BLaER1 (cell line): ENCODE data around the gene OR8J1.
A peak's percentile ranks its signal among the peaks of the same experiment; 100 is the strongest.

ENCODE experiments used
- H3K27ac ChIP-seq: shearing (Covaris generic); formaldehyde crosslinking; 2 replicates; pipeline ENCODE4 v1.8.1; 2022
- H3K27me3 ChIP-seq: shearing (Covaris generic); formaldehyde crosslinking; 2 replicates; pipeline ENCODE4 v1.8.1; 2022
- H3K36me3 ChIP-seq: shearing (Covaris generic); formaldehyde crosslinking; 2 replicates; pipeline ENCODE4 v1.8.1; 2022
- H3K4me1 ChIP-seq: shearing (Covaris generic); formaldehyde crosslinking; 2 replicates; pipeline ENCODE4 v1.8.1; 2022
- H3K4me2 ChIP-seq: shearing (Covaris generic); formaldehyde crosslinking; 2 replicates; pipeline ENCODE4 v1.8.1; 2022
- H3K4me3 ChIP-seq: shearing (Covaris generic); formaldehyde crosslinking; 2 replicates; pipeline ENCODE4 v1.8.1; 2022
- H3K9ac ChIP-seq: shearing (Covaris generic); formaldehyde crosslinking; 2 replicates; pipeline ENCODE4 v1.8.1; 2022
- H3K9me3 ChIP-seq: shearing (Covaris generic); formaldehyde crosslinking; 2 replicates; pipeline ENCODE4 v1.8.1; 2022
- H4K20me1 ChIP-seq: shearing (Covaris generic); formaldehyde crosslinking; 2 replicates; pipeline ENCODE4 v1.8.1; 2022
- Cebpa-rat ChIP-seq: shearing (Covaris generic); IDR thresholded peaks from 2 replicates; pipeline ENCODE4 v1.8.1; 2022

Gene OR8J1

DNA sequence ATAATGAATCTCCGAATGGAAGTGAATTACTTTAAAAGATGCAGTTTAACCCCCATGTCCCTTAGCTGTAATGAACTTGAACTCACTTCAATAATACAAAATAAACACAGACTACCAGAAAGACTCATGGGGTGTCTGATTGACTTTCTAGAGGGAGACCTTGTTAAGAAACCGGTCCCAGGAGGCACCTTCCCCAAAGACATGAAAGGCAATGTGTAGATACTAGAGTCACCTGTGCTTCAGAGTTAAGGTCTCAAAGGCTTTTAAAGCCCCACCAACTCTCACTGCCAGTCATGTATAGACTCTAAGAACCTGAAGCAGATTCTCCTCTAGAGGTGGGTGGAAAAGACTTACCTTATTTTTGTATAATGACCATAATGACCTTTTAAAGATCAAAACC, at the start of gene OR8J1:
TSS of gene OR8J1 (plus strand) at position 301 of the 400 bp plus-strand sequence. CDS start 5,956 bp downstream, outside the sequence.
- no peak for TF ChIP-seq Cebpa-rat
- H3K4me3 ChIP-seq = no peak within 1 kb of the TSS
- H3K36me3 ChIP-seq = no peaks in the 10 kb centered on the region
- H3K9me3 ChIP-seq = no peaks in the 10 kb centered on the region
- H3K4me1 ChIP-seq = no peaks in the 10 kb centered on the region
- H4K20me1 ChIP-seq = no peaks in the 10 kb centered on the region
- no peaks in the 10 kb centered on the region for H3K27me3 ChIP-seq
- no peak within 1 kb of the TSS for H3K9ac ChIP-seq
- no peak within 1 kb of the TSS for H3K4me2 ChIP-seq
- H3K27ac ChIP-seq = no peak within 1 kb of the TSS

GRCh38 chr11:56307836-56308235, 46.3 kb upstream of the OR8J1 start:
- Histone ChIP-seq H4K20me1 (no peaks in the 10 kb centered on the region), H3K9me3 (no peaks in the 10 kb centered on the region), H3K27me3 (no peaks in the 10 kb centered on the region), H3K4me2 (no peak overlapping the region), H3K4me3 (no peak overlapping the region), H3K9ac (no peak overlapping the region), H3K4me1 (no peaks in the 10 kb centered on the region), H3K36me3 (no peaks in the 10 kb centered on the region), H3K27ac (no peak overlapping the region)
- no peak for TF ChIP-seq Cebpa-rat

- H3K9ac ChIP-seq = no peak within 1 kb of the TSS
- no peaks in the 10 kb centered on the region for H3K27me3 ChIP-seq
- no peak for TF ChIP-seq Cebpa-rat
- no peak within 1 kb of the TSS for H3K27ac ChIP-seq
- no peaks in the 10 kb centered on the region for H3K36me3 ChIP-seq
- H3K4me1 ChIP-seq = no peaks in the 10 kb centered on the region
- H3K4me3 ChIP-seq = no peak within 1 kb of the TSS
- no peaks in the 10 kb centered on the region for H3K9me3 ChIP-seq
- H4K20me1 ChIP-seq = no peaks in the 10 kb centered on the region
- no peak within 1 kb of the TSS for H3K4me2 ChIP-seq
Measured at GRCh38 chr11:56314844-56315243, 39.2 kb upstream of the OR8J1 start, which contains the start of gene OR8K3. OR8K3 (plus strand) TSS chr11:56315144; CDS start chr11:56318307, 3,163 bp downstream.

DNA sequence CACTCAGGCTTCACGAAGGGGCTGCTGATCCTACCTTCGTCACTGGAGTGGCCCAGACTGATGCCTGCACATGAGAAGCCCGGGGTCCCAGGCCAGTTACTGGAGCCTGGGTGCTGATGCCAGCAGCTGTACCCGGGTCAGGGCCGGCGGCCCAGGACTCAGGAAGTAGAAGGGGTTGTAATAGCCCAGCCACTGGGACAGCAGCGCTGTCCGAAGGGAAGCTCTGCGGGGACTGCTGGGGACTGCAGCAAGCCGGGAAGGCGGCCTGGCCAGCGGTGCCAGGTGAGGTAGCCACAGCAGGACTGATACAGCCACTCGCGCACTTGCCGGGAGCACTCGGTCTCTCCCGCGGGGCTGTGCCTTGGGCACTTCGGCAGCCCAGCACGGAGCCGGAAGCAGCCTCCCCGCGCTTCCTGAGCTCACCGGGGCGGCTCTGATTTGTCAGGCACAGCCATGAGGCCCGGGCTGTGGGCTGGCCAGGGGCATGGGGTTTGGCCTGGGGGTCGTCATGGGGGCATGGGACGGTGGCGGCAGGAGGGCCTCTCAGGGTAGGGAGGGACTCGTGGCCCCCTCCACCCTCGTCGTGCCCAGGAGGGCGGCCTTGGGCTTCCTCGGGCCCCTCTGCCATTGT, 22.1 kb upstream of the OR8J1 start:
- H3K4me2 ChIP-seq = no peak overlapping the region
- H3K4me3 ChIP-seq = no peak overlapping the region
- no peaks in the 10 kb centered on the region for H3K9me3 ChIP-seq
- TF ChIP-seq Cebpa-rat = no peak
- H4K20me1 ChIP-seq = no peaks in the 10 kb centered on the region
- H3K27ac ChIP-seq = no peak overlapping the region
- no peaks in the 10 kb centered on the region for H3K4me1 ChIP-seq
- no peaks in the 10 kb centered on the region for H3K27me3 ChIP-seq
- H3K9ac ChIP-seq = no peak overlapping the region
- H3K36me3 ChIP-seq = no peaks in the 10 kb centered on the region

DNA sequence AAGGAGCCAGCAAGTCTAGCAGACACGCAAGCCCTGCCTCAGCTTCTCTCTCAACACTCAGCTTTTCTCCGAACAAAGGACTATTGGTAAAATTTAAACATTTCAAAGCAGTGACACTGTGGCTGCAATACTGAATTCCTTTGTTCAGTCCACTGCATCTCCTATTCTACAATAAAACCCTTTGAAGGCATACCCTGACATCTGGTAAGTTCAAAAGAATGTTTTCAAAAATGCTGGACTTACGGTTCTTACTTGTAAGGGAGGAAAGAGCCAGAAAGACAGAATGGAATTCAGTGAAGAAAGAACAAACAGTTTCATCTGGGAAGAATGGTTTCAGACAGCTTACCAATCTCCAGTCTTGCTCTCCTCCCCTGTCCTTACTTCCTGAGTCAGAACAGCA, 20.9 kb upstream of the OR8J1 start:
- H3K27me3 ChIP-seq = no peaks in the 10 kb centered on the region
- no peaks in the 10 kb centered on the region for H3K9me3 ChIP-seq
- no peak for TF ChIP-seq Cebpa-rat
- no peaks in the 10 kb centered on the region for H4K20me1 ChIP-seq
- no peak overlapping the region for H3K27ac ChIP-seq
- H3K9ac ChIP-seq = no peak overlapping the region
- H3K4me3 ChIP-seq = no peak overlapping the region
- no peaks in the 10 kb centered on the region for H3K4me1 ChIP-seq
- no peak overlapping the region for H3K4me2 ChIP-seq
- H3K36me3 ChIP-seq = no peaks in the 10 kb centered on the region

GRCh38 chr11:56340289-56340688, 13.8 kb upstream of the OR8J1 start:
- no peaks in the 10 kb centered on the region for H3K36me3 ChIP-seq
- H3K9me3 ChIP-seq = no peaks in the 10 kb centered on the region
- H3K27ac ChIP-seq = no peak overlapping the region
- no peaks in the 10 kb centered on the region for H3K27me3 ChIP-seq
- no peaks in the 10 kb centered on the region for H4K20me1 ChIP-seq
- H3K4me2 ChIP-seq = no peak overlapping the region
- H3K9ac ChIP-seq = no peak overlapping the region
- no peak overlapping the region for H3K4me3 ChIP-seq
- no peak for TF ChIP-seq Cebpa-rat
- no peaks in the 10 kb centered on the region for H3K4me1 ChIP-seq

DNA sequence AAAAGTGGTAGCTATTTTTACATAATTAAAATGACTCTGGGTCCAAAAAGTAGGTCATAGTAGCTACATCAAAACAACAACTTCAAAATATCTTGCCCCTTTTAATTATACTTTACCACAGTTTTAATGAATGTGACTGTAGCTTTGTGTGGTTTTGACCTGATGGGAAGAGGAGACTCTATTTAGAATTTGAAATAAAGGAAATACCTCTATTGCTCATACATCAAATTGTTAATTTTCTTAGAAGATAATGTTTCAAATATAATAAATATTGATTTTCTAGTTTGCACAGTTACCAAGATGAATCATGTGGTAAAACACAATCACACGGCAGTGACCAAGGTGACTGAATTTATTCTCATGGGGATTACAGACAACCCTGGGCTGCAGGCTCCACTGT, 8.4 kb upstream of the OR8J1 start, which contains the start of gene OR8K1:
TSS of gene OR8K1 (plus strand) at position 301 of the 400 bp plus-strand sequence. CDS start at position 301, 0 bp downstream.
- Histone ChIP-seq H3K4me3 (no peak within 1 kb of the TSS), H3K27me3 (no peaks in the 10 kb centered on the region), H3K4me2 (no peak within 1 kb of the TSS), H3K9me3 (no peaks in the 10 kb centered on the region), H3K36me3 (no peaks in the 10 kb centered on the region), H3K9ac (no peak within 1 kb of the TSS), H3K4me1 (no peaks in the 10 kb centered on the region), H4K20me1 (no peaks in the 10 kb centered on the region), H3K27ac (no peak within 1 kb of the TSS)
- no peak for TF ChIP-seq Cebpa-rat

DNA sequence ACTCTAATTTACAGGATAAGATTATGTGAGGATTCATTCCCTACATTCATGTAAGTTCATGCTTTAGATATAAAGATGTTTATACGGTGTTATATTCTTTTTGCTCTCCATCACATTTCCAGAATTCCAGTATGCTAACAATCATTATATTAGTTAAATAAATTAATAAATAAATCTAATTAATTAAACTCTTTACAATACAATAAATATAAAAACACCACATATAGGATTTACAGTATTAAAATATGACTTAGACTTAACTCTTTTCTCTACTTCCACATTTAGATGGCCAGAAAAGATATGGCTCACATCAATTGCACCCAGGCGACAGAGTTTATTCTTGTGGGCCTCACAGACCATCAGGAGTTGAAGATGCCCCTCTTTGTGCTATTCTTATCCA, 21.2 kb downstream of the OR8J1 start, which contains the start of gene OR8U1:
TSS of gene OR8U1 (plus strand) at position 301 of the 400 bp plus-strand sequence. CDS start at position 301, 0 bp downstream.
- Histone ChIP-seq H3K27me3 (no peaks in the 10 kb centered on the region), H3K4me1 (no peaks in the 10 kb centered on the region), H3K4me3 (no peak within 1 kb of the TSS), H3K27ac (no peak within 1 kb of the TSS), H4K20me1 (no peaks in the 10 kb centered on the region), H3K36me3 (no peaks in the 10 kb centered on the region), H3K9me3 (no peaks in the 10 kb centered on the region), H3K4me2 (no peak within 1 kb of the TSS), H3K9ac (no peak within 1 kb of the TSS)
- TF ChIP-seq Cebpa-rat = no peak

GRCh38 chr11:56380120-56380519, 26.0 kb downstream of the OR8J1 start:
- H3K9ac ChIP-seq = no peak overlapping the region
- H4K20me1 ChIP-seq = no peaks in the 10 kb centered on the region
- no peaks in the 10 kb centered on the region for H3K9me3 ChIP-seq
- H3K4me1 ChIP-seq = no peaks in the 10 kb centered on the region
- no peak overlapping the region for H3K4me3 ChIP-seq
- no peaks in the 10 kb centered on the region for H3K27me3 ChIP-seq
- peak; percentile 71; the same call in 1 of the 2 replicates for TF ChIP-seq Cebpa-rat
- H3K27ac ChIP-seq = no peak overlapping the region
- H3K4me2 ChIP-seq = no peak overlapping the region
- H3K36me3 ChIP-seq = no peaks in the 10 kb centered on the region

GRCh38 chr11:56394381-56394780, 40.3 kb downstream of the OR8J1 start:
- no peak for TF ChIP-seq Cebpa-rat

More at GRCh38 chr11:56394381-56394780, 40.3 kb downstream of the OR8J1 start:
- no peaks in the 10 kb centered on the region for H3K27me3 ChIP-seq
- no peaks in the 10 kb centered on the region for H3K4me1 ChIP-seq
- no peak overlapping the region for H3K27ac ChIP-seq
- H4K20me1 ChIP-seq = no peaks in the 10 kb centered on the region
- no peak overlapping the region for H3K9ac ChIP-seq
- H3K4me2 ChIP-seq = no peak overlapping the region
- no peaks in the 10 kb centered on the region for H3K9me3 ChIP-seq
- no peaks in the 10 kb centered on the region for H3K36me3 ChIP-seq
- no peak overlapping the region for H3K4me3 ChIP-seq
